Measurements from ENCODE around the gene ZDHHC1.
A peak's percentile ranks its signal among the peaks of the same experiment; 100 is the strongest.

ZDHHC1 gene

GRCh38 chr16:67445441-67445912, 29.2 kb upstream of the ZDHHC1 start:
- in situ Hi-C loops (cut with MboI; ENCODE audit: low pct_unique_long_range_greater_than_20kb, low sequenced_read_pairs, unreplicated experiment) = no loop called here
- DNase-seq (ENCODE audit: low spot score) = no peak
- TF ChIP-seq CTCF (IDR thresholded peaks at IDR 0.05; ENCODE audit: extremely low read depth, insufficient read depth, missing control alignments) = peak; percentile 1

GRCh38 chr16:67445126-67445426, 28.8 kb upstream of the ZDHHC1 start:
- DNase-seq (ENCODE audit: low spot score) = no peak
- in situ Hi-C loops (cut with MboI; ENCODE audit: low pct_unique_long_range_greater_than_20kb, low sequenced_read_pairs, unreplicated experiment) = no loop called here
- TF ChIP-seq CTCF (IDR thresholded peaks at IDR 0.05; ENCODE audit: extremely low read depth, insufficient read depth, missing control alignments) = no peak

GRCh38 chr16:67444259-67445125, 28.2 kb upstream of the ZDHHC1 start:
- in situ Hi-C loops (cut with MboI; ENCODE audit: low pct_unique_long_range_greater_than_20kb, low sequenced_read_pairs, unreplicated experiment) = no loop called here
- no peak for TF ChIP-seq CTCF (IDR thresholded peaks at IDR 0.05; ENCODE audit: extremely low read depth, insufficient read depth, missing control alignments)
- no peak for DNase-seq (ENCODE audit: low spot score)

- TF ChIP-seq CTCF (IDR thresholded peaks at IDR 0.05; ENCODE audit: extremely low read depth, insufficient read depth, missing control alignments) = no peak
- in situ Hi-C loops (cut with MboI; ENCODE audit: low pct_unique_long_range_greater_than_20kb, low sequenced_read_pairs, unreplicated experiment) = no loop called here
- no peak for DNase-seq (ENCODE audit: low spot score)
Measured at GRCh38 chr16:67443265-67443664, 27.0 kb upstream of the ZDHHC1 start.

DNA sequence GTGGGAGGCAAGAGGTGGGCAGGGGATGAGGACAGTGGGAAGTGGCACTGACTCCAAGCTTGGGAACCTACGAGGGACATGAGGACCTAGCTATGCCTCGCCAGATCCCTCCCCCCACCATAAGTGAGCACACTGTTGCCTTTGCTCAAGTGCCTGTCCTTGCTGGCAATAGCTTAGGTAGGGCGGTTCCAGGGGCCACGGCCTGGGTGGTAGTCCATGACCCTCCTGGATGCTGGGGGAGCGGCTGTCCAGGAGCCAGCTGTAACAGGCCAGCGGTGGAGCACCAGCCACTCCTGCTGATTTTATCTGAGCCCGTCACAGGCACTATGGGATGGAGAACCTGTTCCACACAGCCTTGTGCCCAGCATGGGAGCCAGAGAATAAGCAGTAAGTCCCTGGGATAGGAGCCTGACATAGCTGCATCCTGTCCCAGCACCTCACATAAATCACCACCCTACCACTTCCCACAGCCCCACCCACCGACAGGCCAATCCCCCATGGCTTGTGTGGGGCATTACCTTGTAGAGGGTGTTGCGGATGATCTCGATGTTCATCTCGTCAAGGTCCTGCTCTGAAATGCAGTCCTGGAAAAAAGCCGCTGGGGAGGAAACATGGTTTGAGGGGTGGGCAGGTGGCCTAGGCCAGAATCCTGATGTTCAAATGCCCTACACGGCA, 26.4 kb upstream of the ZDHHC1 start:
- TF ChIP-seq CTCF (IDR thresholded peaks at IDR 0.05; ENCODE audit: extremely low read depth, insufficient read depth, missing control alignments) = no peak
- in situ Hi-C loops (cut with MboI; ENCODE audit: low pct_unique_long_range_greater_than_20kb, low sequenced_read_pairs, unreplicated experiment) = no loop called here
- DNase-seq (ENCODE audit: low spot score) = no peak

GRCh38 chr16:67441907-67442306, 25.6 kb upstream of the ZDHHC1 start:
- no peak for TF ChIP-seq CTCF (IDR thresholded peaks at IDR 0.05; ENCODE audit: extremely low read depth, insufficient read depth, missing control alignments)
- in situ Hi-C loops (cut with MboI; ENCODE audit: low pct_unique_long_range_greater_than_20kb, low sequenced_read_pairs, unreplicated experiment) = no loop called here
- DNase-seq (ENCODE audit: low spot score) = no peak
